Mesodermal cell (in vitro differentiated cells): ENCODE results near the gene RYR2.

Experiments
- H3K27ac ChIP-seq: 2 replicates; pipeline ENCODE4 v1.7.0; 2013; ENCODE audit warnings: mild to moderate bottlenecking, low read depth, low read length, moderate library complexity; ENCODE audit not compliant: severe bottlenecking
- H3K36me3 ChIP-seq: 2 replicates; pipeline ENCODE4 v1.7.1; 2013; ENCODE audit warnings: mild to moderate bottlenecking, low read length, moderate library complexity; ENCODE audit not compliant: control insufficient read depth, insufficient read depth
- H3K4me1 ChIP-seq: one replicate; pipeline ENCODE4 v1.7.1; 2013; ENCODE audit warnings: mild to moderate bottlenecking, low read length; ENCODE audit not compliant: insufficient read depth, control insufficient read depth, poor library complexity, severe bottlenecking
- H3K4me3 ChIP-seq: 2 replicates; pipeline ENCODE4 v1.7.0; 2013; ENCODE audit warnings: low read length, control low read depth, mild to moderate bottlenecking; ENCODE audit not compliant: insufficient read depth, poor library complexity, severe bottlenecking; ENCODE audit errors: extremely low read depth
- H3K9me3 ChIP-seq: 2 replicates; pipeline ENCODE4 v1.7.1; 2013; ENCODE audit warnings: mild to moderate bottlenecking, low read length, moderate library complexity; ENCODE audit not compliant: control insufficient read depth
- WGBS, 2 experiments: methylation state at CpG; one replicate each; pipeline ENCODE4 v1.1.5; 2013; ENCODE audit warnings: missing lambda C conversion rate in 2 of 2; ENCODE audit not compliant: insufficient coverage in 2 of 2; 5-methylcytosine and 5-hydroxymethylcytosine counted together

The RYR2 gene

GRCh38 chr1:237282208-237282783 is 240.3 kb downstream of the RYR2 start:
- H3K4me1 ChIP-seq, result no peaks in the 10 kb centered on the region
- 74 to 88% methylated on average over 2 to 3 of the region's 3 CpGs for WGBS, 2 experiments
- H3K36me3 ChIP-seq, result no peaks in the 10 kb centered on the region
- no peak overlapping the region for H3K27ac ChIP-seq
- no peaks in the 10 kb centered on the region for H3K9me3 ChIP-seq
- no peak overlapping the region for H3K4me3 ChIP-seq

- 76 to 85% methylated on average over 3 to 4 of the region's 6 CpGs for WGBS, 2 experiments
- Histone ChIP-seq H3K36me3 (no peaks in the 10 kb centered on the region), H3K4me3 (no peak overlapping the region), H3K9me3 (no peaks in the 10 kb centered on the region), H3K27ac (no peak overlapping the region), H3K4me1 (no peaks in the 10 kb centered on the region)
Observed at GRCh38 chr1:237287876-237288521, 246.0 kb downstream of the RYR2 start.

- H3K36me3 ChIP-seq, result no peaks in the 10 kb centered on the region
- no peaks in the 10 kb centered on the region for H3K9me3 ChIP-seq
- no peak overlapping the region for H3K4me3 ChIP-seq
- WGBS, 2 experiments, result no CpG with 5 or more reads among the region's 2 CpGs
- no peaks in the 10 kb centered on the region for H3K4me1 ChIP-seq
- H3K27ac ChIP-seq, result no peak overlapping the region
Observed at GRCh38 chr1:237293804-237294203, 251.8 kb downstream of the RYR2 start.

- Histone ChIP-seq H3K27ac (no peak overlapping the region), H3K36me3 (no peaks in the 10 kb centered on the region), H3K4me1 (no peaks in the 10 kb centered on the region), H3K9me3 (no peaks in the 10 kb centered on the region), H3K4me3 (no peak overlapping the region)
- WGBS, 2 experiments, result no CpG with 5 or more reads among the region's 4 CpGs
Observed at GRCh38 chr1:237296861-237297260, 254.9 kb downstream of the RYR2 start.

DNA sequence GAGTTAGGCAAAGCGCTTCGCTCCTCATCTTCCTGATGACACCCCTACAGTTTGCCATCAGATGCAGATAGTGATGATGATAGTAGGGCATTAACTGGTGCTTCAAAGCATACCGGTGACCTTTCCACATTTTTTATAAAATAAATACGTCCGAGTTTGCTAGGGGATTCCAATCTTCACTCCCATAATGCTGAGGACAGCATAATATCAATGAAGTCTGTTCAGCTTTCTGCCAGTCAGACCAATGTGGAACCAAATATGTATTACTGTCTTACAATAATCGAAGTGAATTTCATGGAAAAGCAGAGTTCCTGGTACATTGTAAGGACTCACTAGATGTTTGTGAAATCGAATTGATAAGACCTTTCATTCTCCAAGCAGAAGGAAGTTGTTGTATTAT is 258.7 kb downstream of the RYR2 start:
- H3K4me1 ChIP-seq, result no peaks in the 10 kb centered on the region
- WGBS, 2 experiments, result 93 to 100% methylated on average over 1 to 4 of the region's 7 CpGs
- H3K27ac ChIP-seq, result no peak overlapping the region
- H3K4me3 ChIP-seq, result no peak overlapping the region
- H3K9me3 ChIP-seq, result no peaks in the 10 kb centered on the region
- H3K36me3 ChIP-seq, result no peaks in the 10 kb centered on the region

- no peaks in the 10 kb centered on the region for H3K36me3 ChIP-seq
- no CpG with 5 or more reads among the region's 1 CpG for WGBS, 2 experiments
- H3K9me3 ChIP-seq, result no peaks in the 10 kb centered on the region
- no peak overlapping the region for H3K27ac ChIP-seq
- no peak overlapping the region for H3K4me3 ChIP-seq
- H3K4me1 ChIP-seq, result no peaks in the 10 kb centered on the region
Observed at GRCh38 chr1:237303929-237304328, 261.9 kb downstream of the RYR2 start.

GRCh38 chr1:237306726-237307125 is 264.7 kb downstream of the RYR2 start:
- Histone ChIP-seq H3K36me3 (no peaks in the 10 kb centered on the region), H3K4me3 (no peak overlapping the region), H3K4me1 (no peaks in the 10 kb centered on the region), H3K27ac (no peak overlapping the region), H3K9me3 (no peaks in the 10 kb centered on the region)
- WGBS, 2 experiments, result 96% methylated on average over 5 to 7 of the region's 8 CpGs

- H3K4me1 ChIP-seq, result no peaks in the 10 kb centered on the region
- no peak overlapping the region for H3K4me3 ChIP-seq
- H3K9me3 ChIP-seq, result no peaks in the 10 kb centered on the region
- WGBS, 2 experiments, result 83 to 90% methylated on average over 13 to 15 of the region's 32 CpGs
- no peak overlapping the region for H3K27ac ChIP-seq
- H3K36me3 ChIP-seq, result no peaks in the 10 kb centered on the region
Observed at GRCh38 chr1:237309595-237310118, 267.7 kb downstream of the RYR2 start.

- no peak overlapping the region for H3K27ac ChIP-seq
Observed at GRCh38 chr1:237316352-237316751, 274.4 kb downstream of the RYR2 start.

DNA sequence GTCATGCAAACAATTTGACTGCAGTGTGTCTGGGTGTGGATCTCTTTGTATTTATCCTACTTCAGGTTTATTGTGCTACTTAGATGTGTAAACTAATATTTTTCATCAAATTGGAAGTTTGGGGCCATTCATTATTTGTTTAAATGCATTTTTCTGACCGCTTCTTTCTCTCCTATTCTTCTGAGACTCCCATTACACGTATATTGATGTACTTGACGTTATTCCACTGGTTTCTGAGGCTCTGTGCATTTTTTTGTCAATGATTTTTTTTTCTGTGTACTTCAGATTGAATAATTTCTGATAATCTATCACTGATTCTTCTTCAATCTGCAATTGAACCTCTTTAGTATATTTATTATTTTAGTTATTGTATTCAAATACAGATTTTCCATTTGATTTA is 276.8 kb downstream of the RYR2 start:
- Histone ChIP-seq H3K4me1 (peaks cover 3% of the 10 kb centered on the region), H3K36me3 (no peaks in the 10 kb centered on the region), H3K9me3 (no peaks in the 10 kb centered on the region), H3K27ac (no peak overlapping the region), H3K4me3 (no peak overlapping the region)
- WGBS, 2 experiments, result no CpG with 5 or more reads among the region's 3 CpGs

More at GRCh38 chr1:237316352-237316751, 274.4 kb downstream of the RYR2 start:
- Histone ChIP-seq H3K36me3 (no peaks in the 10 kb centered on the region), H3K4me1 (peaks cover 3% of the 10 kb centered on the region), H3K9me3 (no peaks in the 10 kb centered on the region), H3K4me3 (no peak overlapping the region)
- 84 to 89% methylated on average over 3 to 4 of the region's 4 CpGs for WGBS, 2 experiments

GRCh38 chr1:237320890-237321289 is 278.9 kb downstream of the RYR2 start:
- Histone ChIP-seq H3K9me3 (no peaks in the 10 kb centered on the region), H3K4me1 (peaks cover 3% of the 10 kb centered on the region), H3K27ac (no peak overlapping the region), H3K36me3 (no peaks in the 10 kb centered on the region), H3K4me3 (no peak overlapping the region)
